Activated T-helper 1 cell treated with anti-CD3 and anti-CD28 coated beads, Interleukin-12 subunit alpha, Interleukin-12 subunit beta, Interleukin-2, Interleukin-4 antibody, amounts not matched to agents 30 ng/mL and 10 ng/mL and 1 ng/mL, durations not matched to agents 14 hours and 24 hours and 36 hours (primary cell): ENCODE results near the gene TMIE. TPM values are rescaled to one million over a fixed set of nuclear protein-coding genes. Genes with fewer than 3 reads are reported as not detected.

Experiments used
- DNase-seq: peaks from one replicate; pipeline ENCODE4 v3.0.0; 2021; ENCODE audit warnings: low spot score
- H3K27ac Mint-ChIP-seq: one replicate; pipeline ENCODE4 v1.8.0; 2021; ENCODE audit warnings: mild to moderate bottlenecking, mixed read lengths
- H3K27me3 Mint-ChIP-seq: one replicate; pipeline ENCODE4 v1.8.0; 2022; ENCODE audit warnings: mild to moderate bottlenecking, moderate library complexity, mixed read lengths; ENCODE audit not compliant: insufficient read depth
- H3K36me3 Mint-ChIP-seq: one replicate; pipeline ENCODE4 v1.8.0; 2021; ENCODE audit warnings: low read depth, mixed read lengths
- H3K4me1 Mint-ChIP-seq: one replicate; pipeline ENCODE4 v1.8.0; 2021; ENCODE audit warnings: low read depth, mixed read lengths
- H3K4me3 Mint-ChIP-seq: one replicate; pipeline ENCODE4 v1.8.0; 2021; ENCODE audit warnings: mild to moderate bottlenecking, moderate library complexity, mixed read lengths
- H3K9me3 Mint-ChIP-seq: one replicate; pipeline ENCODE4 v1.8.0; 2021; ENCODE audit warnings: mixed read lengths
- intact Hi-C: fragments of 100-400 bp; cut with micrococcal nuclease; formaldehyde crosslinking; loops from one replicate; pipeline ENCODE4 v1.15.1; 2024
- total RNA-seq: library from RNA; stranded (reverse); gene quantifications from 2 replicates; pipeline ENCODE4 v1.2.3, GENCODE V29; 2022

Gene TMIE
- total RNA-seq: 0.34 TPM in 1 of 2 replicates, not detected in the other

- intact Hi-C loops: no loop called here
- no peaks in the 10 kb centered on the region for H3K36me3 Mint-ChIP-seq
- peaks cover 25% of the 10 kb centered on the region for H3K27me3 Mint-ChIP-seq
- no peak within 1 kb of the TSS for H3K27ac Mint-ChIP-seq
- H3K9me3 Mint-ChIP-seq: no peaks in the 10 kb centered on the region
- peaks cover 4% of the 10 kb centered on the region for H3K4me1 Mint-ChIP-seq
- H3K4me3 Mint-ChIP-seq: no peak within 1 kb of the TSS
- DNase-seq: no peak
Measured at GRCh38 chr3:46701181-46701939, at the start of gene TMIE. Gene TMIE (plus strand): TSS chr3:46701392. CDS start chr3:46701488, 96 bp downstream.

DNA sequence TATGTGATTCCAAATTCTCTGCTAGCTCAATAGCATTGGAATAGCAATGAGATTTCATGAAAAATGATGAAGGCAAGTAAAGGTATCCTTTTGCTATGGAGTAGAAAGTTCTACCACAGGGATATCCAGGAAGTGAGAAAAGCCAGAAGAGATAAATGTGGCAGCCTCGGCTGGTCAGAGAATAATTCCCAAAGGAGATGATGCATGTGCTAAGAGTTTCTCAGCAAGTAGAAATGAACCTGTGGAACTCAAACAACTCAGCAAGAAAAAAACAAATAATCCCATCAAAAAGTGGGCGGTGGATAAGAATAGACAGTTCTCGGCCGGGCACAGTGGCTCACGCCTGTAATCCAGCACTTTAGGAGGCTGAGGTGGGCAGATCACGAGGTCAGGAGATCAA lies 45.9 kb upstream of the TMIE start:
- H3K4me3 Mint-ChIP-seq: no peak overlapping the region
- no peaks in the 10 kb centered on the region for H3K4me1 Mint-ChIP-seq
- H3K27ac Mint-ChIP-seq: no peak overlapping the region
- H3K9me3 Mint-ChIP-seq: peaks cover 11% of the 10 kb centered on the region
- H3K27me3 Mint-ChIP-seq: peaks cover 10% of the 10 kb centered on the region
- no peaks in the 10 kb centered on the region for H3K36me3 Mint-ChIP-seq
- no peak for DNase-seq
- intact Hi-C loops: no loop called here

GRCh38 chr3:46656778-46657556 lies 44.2 kb upstream of the TMIE start:
- no peaks in the 10 kb centered on the region for H3K36me3 Mint-ChIP-seq
- H3K4me3 Mint-ChIP-seq: no peak overlapping the region
- intact Hi-C loops: no loop called here
- H3K27ac Mint-ChIP-seq: no peak overlapping the region
- no peaks in the 10 kb centered on the region for H3K4me1 Mint-ChIP-seq
- peaks cover 10% of the 10 kb centered on the region for H3K27me3 Mint-ChIP-seq
- peaks cover 6% of the 10 kb centered on the region for H3K9me3 Mint-ChIP-seq
- DNase-seq: no peak

GRCh38 chr3:46659285-46659684 lies 41.9 kb upstream of the TMIE start:
- Mint-ChIP-seq H3K4me3 (no peak overlapping the region), H3K27ac (no peak overlapping the region), H3K4me1 (no peaks in the 10 kb centered on the region), H3K9me3 (no peaks in the 10 kb centered on the region), H3K27me3 (peaks cover 9% of the 10 kb centered on the region), H3K36me3 (no peaks in the 10 kb centered on the region)
- intact Hi-C loops: no loop called here
- DNase-seq: no peak

- Mint-ChIP-seq H3K4me3 (no peak overlapping the region), H3K4me1 (no peaks in the 10 kb centered on the region), H3K27ac (no peak overlapping the region), H3K36me3 (no peaks in the 10 kb centered on the region), H3K27me3 (peaks cover 7% of the 10 kb centered on the region), H3K9me3 (no peaks in the 10 kb centered on the region)
- no peak for DNase-seq
- intact Hi-C loops: no loop called here
Measured at GRCh38 chr3:46660003-46660402, 41.2 kb upstream of the TMIE start.

- intact Hi-C loops: no loop called here
- H3K9me3 Mint-ChIP-seq: no peaks in the 10 kb centered on the region
- H3K36me3 Mint-ChIP-seq: no peaks in the 10 kb centered on the region
Measured at GRCh38 chr3:46660543-46661523, 40.4 kb upstream of the TMIE start.

DNA sequence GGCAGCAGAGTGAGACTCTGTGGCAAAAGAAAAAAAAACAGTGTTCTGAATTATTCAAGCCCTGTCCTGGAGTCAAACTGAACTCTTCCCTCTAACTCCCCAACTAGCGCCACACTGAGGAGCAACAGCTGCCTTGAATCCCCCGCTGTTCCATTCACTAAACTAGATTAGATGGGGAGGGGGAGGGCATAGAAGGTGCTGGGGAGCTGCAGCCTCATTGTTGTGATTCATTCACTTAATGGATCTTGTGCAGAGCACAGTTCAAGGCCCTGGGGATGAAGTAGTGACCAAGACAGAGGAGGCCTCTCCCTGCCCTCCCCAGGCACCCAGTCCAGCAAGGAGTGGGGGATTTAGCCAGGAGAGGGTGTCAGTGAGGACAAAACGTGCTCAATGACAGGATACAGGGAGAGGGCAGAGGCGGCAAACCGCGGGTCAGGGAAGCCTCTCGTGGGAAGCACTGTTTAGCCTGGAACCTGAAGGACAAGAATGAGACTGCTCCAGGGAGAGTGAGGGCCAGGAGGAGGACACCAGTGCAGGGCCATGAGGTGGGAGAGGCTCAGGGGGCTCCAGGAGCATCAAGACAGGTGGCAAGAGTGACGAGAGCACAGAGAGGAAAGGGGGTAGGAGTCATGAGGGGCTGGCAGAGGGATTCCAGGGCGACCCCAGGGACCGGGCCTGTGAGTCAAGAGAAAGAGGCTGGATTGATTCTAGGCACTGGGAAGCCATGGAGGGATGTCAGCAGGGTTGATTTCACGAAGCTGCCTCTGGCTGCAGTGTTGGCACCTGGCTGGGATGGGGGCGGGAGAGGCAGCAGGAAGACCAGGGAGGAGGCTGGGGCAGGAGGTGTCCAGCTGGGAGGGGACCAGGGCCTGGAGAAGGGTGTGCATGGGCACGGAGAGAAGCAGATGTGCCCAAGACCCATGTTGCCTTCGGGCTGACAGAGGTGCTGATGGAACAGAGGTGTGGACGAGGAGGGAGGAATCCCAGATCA lies 39.1 kb upstream of the TMIE start:
- no peaks in the 10 kb centered on the region for H3K9me3 Mint-ChIP-seq
- H3K27ac Mint-ChIP-seq: peak overlapping the region; percentile 7
- no peak for DNase-seq
- H3K36me3 Mint-ChIP-seq: no peaks in the 10 kb centered on the region
- H3K27me3 Mint-ChIP-seq: no peaks in the 10 kb centered on the region
- H3K4me3 Mint-ChIP-seq: no peak overlapping the region
- intact Hi-C loops: no loop called here
- H3K4me1 Mint-ChIP-seq: no peaks in the 10 kb centered on the region

More at GRCh38 chr3:46660543-46661523, 40.4 kb upstream of the TMIE start:
- Mint-ChIP-seq H3K4me1 (no peaks in the 10 kb centered on the region), H3K4me3 (no peak overlapping the region), H3K27me3 (peaks cover under 1% of the 10 kb centered on the region), H3K27ac (no peak overlapping the region)
- DNase-seq: no peak

- no peaks in the 10 kb centered on the region for H3K4me1 Mint-ChIP-seq
- no peaks in the 10 kb centered on the region for H3K27me3 Mint-ChIP-seq
- no peak overlapping the region for H3K27ac Mint-ChIP-seq
- no peaks in the 10 kb centered on the region for H3K36me3 Mint-ChIP-seq
- H3K4me3 Mint-ChIP-seq: no peak overlapping the region
- no peaks in the 10 kb centered on the region for H3K9me3 Mint-ChIP-seq
- intact Hi-C loops: no loop called here
- no peak for DNase-seq
Measured at GRCh38 chr3:46662771-46663551, 38.2 kb upstream of the TMIE start.

- Mint-ChIP-seq H3K4me3 (no peak overlapping the region), H3K9me3 (no peaks in the 10 kb centered on the region), H3K4me1 (no peaks in the 10 kb centered on the region), H3K27ac (no peak overlapping the region), H3K36me3 (no peaks in the 10 kb centered on the region), H3K27me3 (no peaks in the 10 kb centered on the region)
- intact Hi-C loops: no loop called here
- DNase-seq: no peak
Measured at GRCh38 chr3:46663591-46664135, 37.5 kb upstream of the TMIE start.

DNA sequence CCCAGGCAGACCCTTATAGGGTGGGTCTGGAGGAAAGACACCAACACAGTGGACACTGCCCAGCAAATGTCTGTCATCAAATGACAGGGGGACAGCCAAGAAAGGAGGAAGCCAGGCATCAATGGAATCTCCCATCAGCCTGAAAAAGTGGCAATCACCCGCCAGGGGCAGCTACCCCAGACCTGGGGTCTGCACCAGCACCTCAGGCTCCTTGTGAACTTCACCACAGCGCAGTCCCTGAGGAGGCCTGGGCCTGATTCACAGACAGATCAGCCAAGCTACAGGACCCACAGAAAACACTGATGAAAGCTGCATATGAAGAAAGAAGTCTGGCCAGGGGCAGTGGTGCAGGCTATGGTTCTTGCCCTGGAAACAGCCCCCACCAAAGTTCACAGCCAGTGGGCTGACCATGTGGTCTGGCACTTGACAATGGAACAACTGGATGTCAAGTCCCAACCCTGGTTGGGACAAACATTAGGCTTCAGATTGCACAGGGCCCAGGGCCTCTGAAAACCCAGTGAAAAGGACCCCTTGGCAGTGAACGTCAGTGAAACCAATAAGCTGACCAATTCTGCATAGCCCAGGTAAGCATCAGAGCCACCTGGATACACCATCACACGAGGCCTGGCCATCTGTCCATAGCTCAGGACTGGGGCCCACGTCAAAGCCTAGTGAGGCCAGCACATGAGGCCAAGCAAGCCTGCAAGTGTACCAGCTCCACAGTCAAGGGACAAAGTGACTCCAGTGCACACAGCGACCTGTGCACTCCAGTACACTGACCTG lies 36.8 kb upstream of the TMIE start:
- Mint-ChIP-seq H3K4me3 (no peak overlapping the region), H3K27me3 (no peaks in the 10 kb centered on the region), H3K4me1 (no peaks in the 10 kb centered on the region), H3K9me3 (no peaks in the 10 kb centered on the region), H3K36me3 (no peaks in the 10 kb centered on the region), H3K27ac (no peak overlapping the region)
- DNase-seq: no peak
- intact Hi-C loops: no loop called here
